GM19025 (cell line): ENCODE results near the gene RALGAPB.
"Not testable (repeated sequence)": the region's sequence is repeated elsewhere in the genome, so short reads cannot be mapped to it uniquely, and the experiment has no call there.

Experiments used
- ATAC-seq: cut with Tn5 transposase; IDR thresholded peaks from one replicate; pipeline ENCODE4 v1.9.1; 2021; ENCODE audit warnings: mild to moderate bottlenecking, low read depth, moderate library complexity; ENCODE audit not compliant: unreplicated experiment

Gene RALGAPB

DNA sequence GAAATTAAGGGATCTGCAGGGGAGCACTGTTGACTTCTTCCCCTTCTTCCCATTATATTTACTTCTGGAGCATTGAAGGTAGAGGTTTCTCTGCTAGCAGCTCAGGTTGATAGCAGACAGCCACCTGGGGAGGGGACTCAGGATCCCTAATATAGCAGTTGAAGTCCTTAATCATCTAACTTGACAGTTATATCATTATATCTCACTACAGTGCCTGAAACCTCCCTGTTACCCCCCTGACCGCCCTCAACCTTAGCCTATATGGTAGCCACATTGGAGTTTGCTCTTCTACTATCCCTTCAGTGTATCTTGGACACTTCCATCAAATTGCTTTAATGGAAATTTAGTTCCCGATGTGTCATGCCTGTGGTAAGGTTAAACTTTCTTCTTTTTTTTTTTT lies 7.0 kb downstream of the RALGAPB start:
- ATAC-seq, result no peak

DNA sequence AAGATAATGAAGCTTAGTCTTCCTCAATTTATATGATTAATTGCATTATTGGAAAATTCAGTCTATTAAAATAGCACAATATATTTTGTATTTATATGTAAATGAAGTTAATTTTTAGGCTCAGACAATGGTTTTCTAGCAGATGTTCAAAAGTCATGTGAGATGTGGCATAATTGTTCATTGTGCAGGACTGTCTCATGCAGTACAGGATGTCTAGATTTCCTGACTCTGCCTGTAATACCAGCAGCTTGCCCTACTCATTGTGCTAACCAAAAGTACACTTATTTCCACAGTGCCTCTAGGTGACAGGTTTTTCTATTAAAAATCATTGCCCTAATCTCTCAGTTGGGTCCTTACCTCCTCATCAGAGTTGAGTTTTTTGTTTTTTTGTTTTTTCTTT lies 12.4 kb downstream of the RALGAPB start:
- ATAC-seq, result no peak

DNA sequence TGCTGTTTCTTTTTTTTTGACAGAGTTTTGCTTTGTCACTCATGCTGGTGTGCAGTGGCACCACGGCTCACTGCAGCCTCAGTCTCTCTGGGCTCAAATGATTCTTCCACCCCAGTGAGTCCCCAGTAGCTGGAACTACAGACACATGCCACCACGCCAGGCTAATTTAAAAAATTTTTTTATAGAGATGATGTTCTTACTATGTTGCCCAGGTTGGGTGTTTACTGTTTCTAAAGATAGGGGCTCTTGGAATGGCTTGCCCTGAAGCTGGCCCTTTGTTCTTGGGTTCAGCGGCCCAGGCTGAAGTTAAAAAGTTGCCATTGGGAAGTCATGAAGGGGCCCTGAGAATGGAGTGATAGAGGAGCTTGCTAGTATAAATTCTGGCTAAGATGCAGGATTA lies 16.5 kb downstream of the RALGAPB start:
- no peak for ATAC-seq

DNA sequence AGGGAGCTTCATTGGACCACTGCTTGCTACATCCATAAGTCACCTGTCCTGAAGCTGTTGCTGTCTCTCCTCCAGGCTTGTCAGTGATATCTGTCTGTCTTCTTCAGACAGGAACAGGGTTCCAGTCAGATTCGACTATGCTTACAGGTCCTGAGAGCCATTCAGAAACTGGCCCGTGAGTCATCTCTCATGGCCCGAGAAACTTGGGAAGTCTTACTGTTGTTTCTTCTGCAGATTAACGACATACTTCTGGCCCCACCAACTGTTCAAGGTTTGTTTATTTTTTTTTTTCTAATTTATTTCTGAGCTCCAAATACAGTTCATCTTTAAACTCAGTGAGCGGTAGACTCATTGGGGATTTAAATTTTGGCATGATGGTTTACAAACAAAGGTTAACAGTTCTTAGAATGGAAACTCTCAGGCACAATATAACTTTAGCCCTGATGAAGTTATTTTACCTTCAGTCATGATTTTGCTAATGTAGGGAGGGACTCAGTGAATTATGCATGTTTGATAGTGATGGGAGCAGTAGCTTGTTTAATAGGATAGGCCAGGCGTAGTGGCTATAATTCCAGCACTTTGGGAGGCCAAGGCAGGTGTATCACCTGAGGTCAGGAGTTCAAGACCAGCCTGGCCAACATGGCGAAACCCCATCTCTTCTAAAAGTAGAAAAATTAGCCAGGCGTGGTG lies 24.7 kb downstream of the RALGAPB start:
- no peak for ATAC-seq

DNA sequence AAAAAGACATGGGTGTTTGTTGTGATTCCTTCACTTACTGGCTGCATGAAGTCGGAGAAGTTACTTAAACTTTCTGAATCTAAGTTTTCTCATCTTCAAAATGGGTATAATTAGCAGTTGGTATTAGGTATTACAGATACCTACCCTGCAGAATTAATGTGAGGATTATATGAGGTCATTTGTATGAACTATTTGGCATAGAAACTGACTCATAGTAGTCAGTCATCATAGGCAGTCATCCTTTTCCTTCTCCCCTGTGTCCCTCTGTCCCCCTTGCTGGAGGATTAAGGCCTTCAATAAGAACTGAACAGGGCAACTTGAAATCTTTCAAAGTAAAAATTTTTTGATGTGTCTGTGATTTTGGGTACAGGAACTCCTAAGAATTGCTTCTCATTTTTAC lies 26.3 kb downstream of the RALGAPB start:
- no peak for ATAC-seq

DNA sequence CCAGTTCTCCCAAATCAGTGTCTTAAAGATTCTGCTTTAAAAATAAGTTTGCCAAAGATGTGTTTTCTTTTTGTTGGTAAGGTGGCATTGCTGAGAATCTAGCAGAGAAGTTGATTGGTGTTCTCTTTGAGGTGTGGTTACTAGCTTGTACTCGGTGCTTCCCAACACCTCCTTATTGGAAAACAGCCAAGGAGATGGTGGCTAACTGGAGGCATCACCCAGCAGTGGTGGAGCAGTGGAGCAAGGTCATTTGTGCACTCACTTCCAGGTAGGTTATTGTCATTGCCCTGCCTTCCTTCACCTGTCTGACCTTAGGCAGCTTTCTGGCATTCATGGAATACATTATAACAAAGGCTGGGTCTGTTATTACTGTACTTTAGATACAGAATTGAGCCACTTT lies 26.7 kb downstream of the RALGAPB start:
- ATAC-seq, result no peak

DNA sequence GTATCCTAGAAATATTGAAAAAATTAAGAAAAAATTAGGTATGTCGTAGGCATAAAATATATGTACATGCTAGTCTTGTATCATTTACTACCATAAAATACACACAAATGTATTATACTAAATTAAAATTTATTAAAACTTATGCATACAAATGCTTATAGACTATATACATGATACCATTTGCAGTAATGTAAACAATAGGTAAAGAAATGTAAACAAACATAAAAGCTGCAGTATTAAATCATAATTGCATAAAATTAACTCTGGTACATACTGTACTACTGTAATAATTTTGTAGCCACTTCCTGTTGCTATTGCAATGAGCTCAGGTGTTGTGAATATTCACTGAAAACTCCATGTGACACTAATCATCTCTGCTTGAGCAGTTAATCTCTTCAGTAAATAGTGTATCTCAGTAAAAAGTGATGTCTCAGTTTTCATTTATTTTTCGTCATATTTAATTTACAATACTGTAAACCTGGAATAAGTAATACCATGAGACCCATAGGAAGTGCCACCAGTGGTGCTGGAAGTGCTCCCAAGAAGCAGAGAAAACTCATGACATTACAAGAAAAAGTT lies 29.3 kb downstream of the RALGAPB start:
- no peak for ATAC-seq

DNA sequence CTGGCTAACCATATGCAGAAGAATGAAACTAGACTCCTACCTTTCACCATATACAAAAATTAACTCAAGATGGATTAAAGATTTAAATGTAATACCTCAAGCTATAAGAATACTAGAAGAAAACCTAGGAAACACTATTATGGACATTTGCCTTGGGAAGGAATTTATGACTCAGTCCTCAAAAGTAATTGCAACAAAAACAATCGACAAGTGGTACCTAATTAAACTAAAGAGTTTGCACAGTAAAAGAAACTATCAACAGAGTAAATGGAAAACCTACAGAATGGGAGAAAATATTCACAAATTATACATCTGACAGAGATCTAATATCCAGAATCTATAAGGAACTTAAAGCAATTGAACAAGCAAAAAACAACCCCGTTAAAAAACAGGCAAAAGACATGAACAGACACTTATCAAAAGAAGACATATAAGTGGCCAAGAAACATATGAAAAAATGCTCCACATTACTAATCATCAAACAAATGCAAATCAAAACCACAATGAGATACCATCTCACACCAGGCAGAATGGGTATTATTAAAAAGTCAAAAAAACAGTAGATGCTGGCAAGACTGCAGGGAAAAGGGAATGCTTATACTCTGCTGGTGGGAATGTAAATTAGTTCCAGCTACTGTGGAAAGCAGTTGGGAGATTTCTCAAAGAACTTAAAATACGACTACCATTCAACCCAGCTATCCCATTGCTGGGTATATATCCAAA lies 31.9 kb downstream of the RALGAPB start:
- ATAC-seq, result no peak

DNA sequence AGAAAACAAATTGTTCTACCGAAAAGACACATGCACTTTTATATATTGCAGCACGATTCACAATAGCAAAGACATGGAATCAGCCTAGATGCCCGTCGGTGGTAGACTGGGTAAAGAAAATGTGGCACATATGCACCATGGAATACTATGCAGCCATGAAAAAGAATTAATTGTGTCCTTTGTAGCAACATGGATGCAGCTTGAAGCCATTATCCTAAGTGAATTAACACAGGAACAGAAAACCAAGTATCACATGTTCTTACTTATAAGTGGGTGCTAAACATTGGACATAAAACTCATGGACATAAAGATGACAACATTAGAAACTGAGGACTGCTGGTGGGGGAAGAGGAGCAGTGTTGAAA lies 32.4 kb downstream of the RALGAPB start:
- ATAC-seq, result no peak

DNA sequence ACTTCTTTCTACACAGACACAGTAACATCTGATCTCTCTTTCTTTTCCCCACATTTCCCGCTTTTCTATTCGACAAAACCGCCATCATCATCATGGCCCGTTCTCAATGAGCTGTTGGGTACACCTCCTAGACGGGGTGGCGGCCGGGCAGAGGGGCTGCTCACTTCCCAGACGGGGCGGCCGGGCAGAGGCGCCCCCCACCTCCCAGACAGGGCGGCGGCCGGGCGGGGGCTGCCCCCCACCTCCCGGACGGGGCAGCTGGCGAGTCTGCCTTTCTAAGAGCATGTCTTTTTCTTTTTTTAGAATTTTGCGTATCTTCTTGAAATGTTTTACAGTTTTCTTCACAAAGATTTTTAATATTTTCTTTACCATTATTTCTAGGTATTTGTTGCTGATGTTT lies 39.1 kb downstream of the RALGAPB start:
- not testable (repeated sequence) for ATAC-seq

DNA sequence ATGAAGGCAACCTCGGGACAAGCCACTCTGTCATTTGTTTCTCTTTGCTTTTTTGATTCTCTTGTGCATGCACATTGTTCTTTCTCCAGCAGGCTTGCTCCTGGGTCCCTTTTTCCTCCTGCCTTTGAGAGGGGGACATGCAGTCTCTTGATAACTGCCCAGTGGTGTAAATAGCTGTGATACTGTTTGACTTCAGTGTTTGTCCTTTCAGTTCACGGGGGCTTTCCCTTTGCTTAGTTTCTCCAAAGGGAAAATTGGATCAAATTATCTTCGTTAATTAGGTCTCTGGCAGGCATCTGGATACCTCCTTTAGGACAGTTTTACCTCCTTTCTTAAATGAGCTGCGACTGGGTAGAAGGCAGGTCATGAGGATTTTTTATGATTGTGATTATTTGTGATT lies 41.5 kb downstream of the RALGAPB start:
- no peak for ATAC-seq

DNA sequence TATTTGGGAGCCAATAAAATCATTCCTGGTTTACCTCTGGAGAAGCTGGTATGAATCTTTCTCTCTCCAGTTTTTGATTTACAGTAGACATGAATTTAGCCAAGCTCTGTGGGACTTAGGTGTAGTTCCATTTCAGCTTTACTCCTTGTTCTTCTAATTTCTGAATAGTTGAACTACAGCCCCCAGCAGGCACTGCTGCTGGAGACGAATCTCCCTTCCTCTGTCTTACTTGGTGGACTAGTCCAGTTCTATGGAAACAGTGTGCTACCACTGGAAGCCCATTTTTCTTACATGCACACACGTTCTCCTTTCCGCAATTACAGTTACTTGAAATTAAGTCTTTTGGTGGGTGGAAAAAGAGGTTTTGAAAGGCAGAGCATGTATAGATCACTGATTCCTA lies 42.3 kb downstream of the RALGAPB start:
- ATAC-seq, result no peak

DNA sequence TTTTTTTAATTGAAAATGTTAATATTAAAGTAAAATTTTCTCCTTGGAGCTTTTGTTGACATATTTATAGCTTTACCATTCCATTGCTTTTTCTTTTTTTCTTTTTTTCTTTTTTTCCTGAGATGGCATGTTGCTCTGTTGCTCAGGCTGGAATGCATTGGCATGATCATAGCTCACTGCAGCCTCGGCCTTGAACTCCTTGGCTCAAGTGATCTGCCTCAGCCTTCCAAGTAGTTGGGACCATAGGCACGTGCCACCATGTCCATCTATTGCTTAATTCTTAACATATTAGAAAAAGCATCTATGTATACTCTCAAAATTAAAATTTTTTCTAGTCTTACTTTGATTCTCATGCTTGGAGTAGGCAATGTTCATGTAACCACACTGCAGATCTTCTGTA lies 43.0 kb downstream of the RALGAPB start:
- no peak for ATAC-seq

DNA sequence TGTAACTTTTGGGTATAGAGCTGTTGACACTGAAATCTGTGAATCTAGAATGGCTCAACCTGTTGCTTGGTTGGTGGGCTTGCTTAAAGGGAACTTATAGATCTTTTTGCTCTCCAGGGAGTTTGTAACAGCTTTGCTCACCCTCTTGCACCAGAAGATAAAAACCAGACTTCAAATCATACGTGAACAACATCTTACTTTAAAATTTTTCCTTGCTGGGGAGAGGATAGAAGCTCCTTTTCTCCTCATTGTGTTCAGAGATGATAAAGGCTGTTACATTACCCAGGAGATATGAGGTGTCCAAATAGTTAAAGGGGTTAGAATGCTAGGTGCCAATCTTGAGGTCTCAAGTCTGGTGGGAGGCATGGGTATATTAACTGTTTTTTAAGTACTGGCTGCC lies 46.8 kb downstream of the RALGAPB start:
- no peak for ATAC-seq

DNA sequence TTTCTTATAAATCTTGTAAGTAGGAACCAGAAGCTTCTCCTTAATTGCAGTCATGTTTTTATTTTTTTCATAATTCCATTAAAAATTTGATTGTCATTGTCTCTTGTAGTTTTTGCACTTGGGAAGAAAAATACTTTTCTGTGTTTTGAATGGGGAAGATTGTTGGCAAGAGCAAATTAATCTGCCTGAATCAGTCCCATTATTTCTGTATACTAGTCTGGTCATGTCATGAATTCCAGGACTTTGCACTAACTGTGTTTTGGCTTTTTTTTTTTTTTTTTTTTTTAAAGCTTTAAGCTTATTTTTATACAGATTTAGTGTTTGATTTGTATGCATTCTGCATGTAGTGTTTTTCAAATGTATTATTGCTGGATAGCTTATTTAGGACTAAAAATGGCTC lies 47.6 kb downstream of the RALGAPB start:
- ATAC-seq, result no peak

DNA sequence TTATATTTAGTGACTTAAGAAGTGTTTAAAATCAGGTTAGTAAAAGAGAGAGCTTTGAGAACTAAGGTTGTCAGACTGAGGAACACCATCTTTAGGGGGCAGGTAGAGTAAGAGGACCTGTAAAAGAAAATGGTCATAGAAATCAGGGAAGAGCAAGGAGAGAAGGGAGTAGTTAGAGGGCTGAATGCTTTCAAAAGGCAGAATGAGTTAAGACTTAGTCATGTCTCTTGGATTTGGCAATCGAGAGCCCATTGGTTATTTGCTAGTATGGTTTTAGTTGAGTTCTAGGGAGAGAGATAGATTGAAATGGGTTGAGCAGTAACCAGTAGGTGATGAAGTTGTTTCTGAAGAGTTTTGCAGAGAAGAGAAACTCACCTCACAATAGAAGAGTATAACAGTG lies 51.1 kb downstream of the RALGAPB start:
- ATAC-seq, result no peak

DNA sequence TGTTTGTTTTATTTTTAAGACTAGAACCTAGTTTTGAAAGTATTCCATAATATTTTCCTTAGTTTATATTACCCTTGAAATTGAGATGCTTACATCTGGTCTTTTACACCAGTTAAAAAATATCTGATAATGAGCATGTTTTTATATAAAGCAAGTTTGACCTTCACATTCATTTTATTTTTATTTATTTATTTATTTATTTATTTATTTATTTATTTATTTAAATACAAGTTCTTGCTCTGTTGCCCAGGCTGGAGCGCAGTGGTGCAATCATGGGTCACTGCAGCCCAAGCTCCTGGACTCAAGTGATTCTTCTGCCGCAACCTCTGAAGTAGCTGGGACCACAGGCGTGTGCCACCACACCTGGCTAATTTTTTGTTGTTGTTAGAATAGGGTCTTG lies 55.5 kb downstream of the RALGAPB start:
- no peak for ATAC-seq

DNA sequence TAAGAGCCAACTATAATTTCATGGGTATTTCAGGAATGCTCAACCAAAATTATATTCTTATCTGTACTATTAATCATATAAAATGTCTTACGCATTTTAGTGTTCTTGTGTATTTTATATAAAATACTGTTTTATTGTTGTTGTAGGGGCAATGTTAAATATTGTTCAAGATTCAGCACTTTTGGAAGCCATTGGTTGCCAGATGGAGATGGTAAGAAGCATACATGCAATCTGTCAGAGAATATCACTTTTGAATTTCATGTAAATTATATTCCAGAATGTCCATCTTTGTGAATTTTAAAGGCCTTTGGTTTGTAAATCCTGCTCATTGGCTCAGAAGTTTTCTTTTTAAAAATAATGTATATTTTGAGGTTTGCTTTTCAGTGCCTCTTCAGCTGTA lies 58.4 kb downstream of the RALGAPB start:
- no peak for ATAC-seq

DNA sequence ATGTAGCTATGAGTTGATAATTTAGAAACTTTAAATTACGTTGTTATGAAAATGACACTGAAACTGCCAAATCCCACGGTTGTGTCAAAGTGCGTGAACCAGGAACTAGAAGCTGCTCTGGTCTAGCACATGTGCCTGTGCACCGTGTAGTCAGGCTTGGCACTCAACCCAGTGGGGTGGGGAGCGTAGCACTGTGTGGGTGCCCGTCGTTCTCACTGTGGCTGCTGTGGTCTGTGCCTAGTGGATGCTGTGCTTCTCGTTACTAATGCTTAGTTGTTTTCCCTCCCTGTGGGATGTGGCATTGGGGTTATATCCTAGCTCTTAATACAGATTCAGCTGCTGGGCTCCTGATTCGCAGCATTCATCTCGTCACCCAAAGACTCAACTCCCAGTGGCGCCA lies 62.1 kb downstream of the RALGAPB start:
- ATAC-seq, result no peak

DNA sequence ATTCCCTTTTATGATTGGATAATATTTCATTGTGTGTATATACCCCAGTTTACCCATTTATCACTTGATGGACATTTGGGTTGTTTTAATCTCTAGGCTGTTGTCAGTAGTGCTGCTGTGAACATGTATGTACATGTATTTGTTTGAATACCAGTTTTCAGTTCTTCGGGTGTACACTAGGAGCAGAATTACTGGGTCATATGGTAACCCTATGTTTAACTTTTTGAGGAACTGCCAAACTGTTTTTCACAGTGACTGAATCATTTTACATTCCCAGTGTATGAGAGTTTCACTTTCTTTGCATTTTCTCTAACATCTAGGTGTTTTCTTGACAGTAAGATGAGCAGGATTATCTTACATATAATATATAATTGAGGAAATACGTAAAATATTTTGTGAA lies 63.7 kb downstream of the RALGAPB start:
- no peak for ATAC-seq

DNA sequence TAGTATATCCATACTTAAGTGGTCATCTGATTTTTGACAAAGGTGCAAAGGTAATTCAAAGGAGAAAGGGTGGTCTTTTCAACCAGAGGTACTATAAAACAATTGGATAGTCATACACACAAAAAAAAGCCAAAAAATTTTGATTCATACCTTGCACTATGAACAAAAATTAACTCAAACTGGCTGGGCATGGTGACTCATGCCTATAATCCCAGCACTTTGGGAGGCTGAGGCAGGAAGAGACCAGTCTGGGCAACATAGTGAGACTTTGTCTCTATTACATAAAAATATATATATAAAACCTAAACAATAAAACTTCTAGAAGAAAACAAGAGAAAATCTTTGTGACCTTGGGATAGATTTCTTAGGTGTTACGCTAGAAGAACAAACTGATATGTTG lies 64.5 kb downstream of the RALGAPB start:
- no peak for ATAC-seq

DNA sequence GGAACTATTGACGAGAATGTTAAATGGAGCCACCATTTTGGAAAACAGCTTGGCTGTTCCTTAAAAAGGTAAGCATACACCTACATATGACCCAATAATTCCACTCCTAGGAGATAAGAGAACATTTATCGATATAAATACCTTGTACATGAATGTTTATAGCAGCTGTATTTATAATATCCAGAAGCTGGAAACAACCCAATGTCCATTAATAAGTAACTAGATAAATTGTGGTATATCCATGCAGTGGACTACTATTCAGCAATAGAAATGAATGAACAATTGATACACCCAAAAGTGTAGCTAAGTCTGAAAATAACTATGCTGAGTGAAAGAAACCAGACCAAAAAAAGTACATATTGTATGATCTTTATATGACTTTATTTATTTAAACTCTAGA lies 66.1 kb downstream of the RALGAPB start:
- ATAC-seq, result no peak
